ENCODE measurements around the gene EIF4B.

GRCh38 chr12:52965337-52965731, 40.9 kb upstream of the EIF4B start:
- TF ChIP-seq CTCF (IDR thresholded peaks at IDR 0.05): no peak
- TF ChIP-seq POLR2A (IDR thresholded peaks at IDR 0.05): no peak
- TF ChIP-seq POLR2AphosphoS5 (IDR thresholded peaks at IDR 0.05): no peak

Data from suprapubic skin (tissue), 4 donors.